ENCODE results near the gene ERC2. TPM values are rescaled to one million over a fixed set of nuclear protein-coding genes. Genes with fewer than 3 reads are reported as not detected.

ERC2 gene
- total RNA-seq, 2 donors from 2014 or later = 1.2 TPM; not detected in 1

- Histone ChIP-seq H3K27me3 (replicated peaks; ENCODE audit: insufficient read depth) (no peaks in the 10 kb centered on the region), H3K4me3 (no peak overlapping the region), H3K27ac (no peak overlapping the region), H3K9me3 (no peaks in the 10 kb centered on the region), H3K36me3 (no peaks in the 10 kb centered on the region), H3K4me1 (ENCODE audit: control insufficient read depth in 1 of 2, low read depth in 2 of 2) (no peaks in the 10 kb centered on the region)
- ATAC-seq (ENCODE audit: insufficient number of reproducible peaks, low FRiP score, low read depth) (no peak), DNase-seq (ENCODE audit: low spot score) (no peak)
- TF ChIP-seq CTCF (IDR thresholded peaks at IDR 0.05) = no peak
Observed at GRCh38 chr3:55936549-55937052, 531.7 kb downstream of the ERC2 start.

- Histone ChIP-seq H3K27me3 (replicated peaks; ENCODE audit: insufficient read depth) (no peaks in the 10 kb centered on the region), H3K27ac (no peak overlapping the region), H3K4me1 (ENCODE audit: control insufficient read depth in 1 of 2, low read depth in 2 of 2) (no peaks in the 10 kb centered on the region), H3K4me3 (no peak overlapping the region), H3K36me3 (no peaks in the 10 kb centered on the region), H3K9me3 (no peaks in the 10 kb centered on the region)
- ATAC-seq (ENCODE audit: insufficient number of reproducible peaks, low FRiP score, low read depth) (no peak), DNase-seq (ENCODE audit: low spot score) (no peak)
- TF ChIP-seq CTCF (IDR thresholded peaks at IDR 0.05) = no peak
Observed at GRCh38 chr3:55935241-55935640, 533.0 kb downstream of the ERC2 start.

GRCh38 chr3:55934771-55935170 is 533.5 kb downstream of the ERC2 start:
- H3K4me1 ChIP-seq (ENCODE audit: control insufficient read depth in 1 of 2, low read depth in 2 of 2) = no peaks in the 10 kb centered on the region
- no peaks in the 10 kb centered on the region for H3K27me3 ChIP-seq (replicated peaks; ENCODE audit: insufficient read depth)
- DNase-seq (ENCODE audit: low spot score) = no peak
- H3K4me3 ChIP-seq = no peak overlapping the region
- ATAC-seq (ENCODE audit: insufficient number of reproducible peaks, low FRiP score, low read depth) = no peak
- H3K9me3 ChIP-seq = no peaks in the 10 kb centered on the region
- TF ChIP-seq CTCF (IDR thresholded peaks at IDR 0.05) = no peak
- no peak overlapping the region for H3K27ac ChIP-seq
- no peaks in the 10 kb centered on the region for H3K36me3 ChIP-seq

- no peak for TF ChIP-seq CTCF (IDR thresholded peaks at IDR 0.05)
- Histone ChIP-seq H3K27ac (no peak overlapping the region), H3K9me3 (no peaks in the 10 kb centered on the region), H3K36me3 (no peaks in the 10 kb centered on the region), H3K4me1 (ENCODE audit: control insufficient read depth in 1 of 2, low read depth in 2 of 2) (no peaks in the 10 kb centered on the region), H3K4me3 (no peak overlapping the region), H3K27me3 (replicated peaks; ENCODE audit: insufficient read depth) (no peaks in the 10 kb centered on the region)
- DNase-seq (ENCODE audit: low spot score) = no peak
- ATAC-seq (ENCODE audit: insufficient number of reproducible peaks, low FRiP score, low read depth) = no peak
Observed at GRCh38 chr3:55929154-55929869, 539.0 kb downstream of the ERC2 start.

GRCh38 chr3:55923626-55924025 is 544.6 kb downstream of the ERC2 start:
- ATAC-seq (ENCODE audit: insufficient number of reproducible peaks, low FRiP score, low read depth) (no peak), DNase-seq (ENCODE audit: low spot score) (no peak)
- H3K9me3 ChIP-seq = no peaks in the 10 kb centered on the region
- H3K4me1 ChIP-seq (ENCODE audit: control insufficient read depth in 1 of 2, low read depth in 2 of 2) = no peaks in the 10 kb centered on the region
- H3K36me3 ChIP-seq = no peaks in the 10 kb centered on the region
- TF ChIP-seq CTCF (IDR thresholded peaks at IDR 0.05) = no peak
- peaks cover 2% of the 10 kb centered on the region for H3K27me3 ChIP-seq (replicated peaks; ENCODE audit: insufficient read depth)
- H3K27ac ChIP-seq = no peak overlapping the region
- no peak overlapping the region for H3K4me3 ChIP-seq
